ENCODE data around the gene FAAP20. TPM values are rescaled to one million over a fixed set of nuclear protein-coding genes. Genes with fewer than 3 reads are reported as not detected.

The FAAP20 gene
- total and polyA plus RNA-seq, 9 of the 15 experiments (the other 6 are each of a cell fraction or from before 2014, with no cell fraction given): 0.58 to 143 (median 9.9) TPM

GRCh38 chr1:2189459-2190425, 4.8 kb downstream of the FAAP20 start (continued):
- TF ChIP-seq TSHZ1 (CRISPR knock-in tag; IDR thresholded peaks at IDR 0.05) (no peak), EGR1 (conservative IDR thresholded peaks at IDR 0.05) (peak; percentile 56), SMARCC2 (IDR thresholded peaks at IDR 0.05; ENCODE audit: low read depth) (no peak), E2F6 (IDR thresholded peaks at IDR 0.05; ENCODE audit: borderline replicate concordance in 1 of 2, extremely low read depth in 1 of 2, insufficient read depth in 1 of 2, insufficient read length in 1 of 2, low read depth in 1 of 2, low read length in 1 of 2, poor library complexity in 1 of 2, severe bottlenecking in 1 of 2) (peak; percentile 21 to 76), RFX7 (CRISPR knock-in tag; IDR thresholded peaks at IDR 0.05) (no peak), ZZZ3 (IDR thresholded peaks at IDR 0.05) (no peak), TFAM (CRISPR knock-in tag; conservative IDR thresholded peaks at IDR 0.05) (no peak), HOXB6 (CRISPR knock-in tag; IDR thresholded peaks at IDR 0.05; ENCODE audit: borderline replicate concordance) (no peak), NKRF (IDR thresholded peaks at IDR 0.05; ENCODE audit: borderline replicate concordance) (peak; percentile 95), CTCFL (IDR thresholded peaks at IDR 0.05; ENCODE audit: borderline replicate concordance, insufficient read depth, low read depth, low read length, poor library complexity, severe bottlenecking) (no peak), MEIS2 (IDR thresholded peaks at IDR 0.05; ENCODE audit: partially characterized antibody) (peak; percentile 88), ZNF212 (CRISPR knock-in tag; IDR thresholded peaks at IDR 0.05) (no peak), ZNF644 (tag; IDR thresholded peaks at IDR 0.05; ENCODE audit: low read depth) (no peak), CEBPG (CRISPR knock-in tag; IDR thresholded peaks at IDR 0.05) (peak; percentile 62), CEBPG (tag; conservative IDR thresholded peaks at IDR 0.05 in 1 of 2, IDR thresholded peaks at IDR 0.05 in 1 of 2) (peak in 1 of 2 experiments; percentile 84; a peak in 3 of 4 replicates), CEBPB (tag; IDR thresholded peaks at IDR 0.05) (peak; percentile 88)
